Stimulated activated naive CD4-positive, alpha-beta T cell (primary cell): ENCODE data around the gene BCAS4.
"Not testable (repeated sequence)": the region's sequence is repeated elsewhere in the genome, so short reads cannot be mapped to it uniquely, and the experiment has no call there.

ENCODE experiments used
- DNase-seq, 6 experiments: peaks; one replicate each; lab custom pipeline; 2025; lab: John Stamatoyannopoulos, UW

BCAS4 gene

GRCh38 chr20:50876063-50876685, 81.3 kb downstream of the BCAS4 start:
- DNase-seq = no peak

GRCh38 chr20:50876816-50877215, 82.0 kb downstream of the BCAS4 start:
- no peak for DNase-seq

DNA sequence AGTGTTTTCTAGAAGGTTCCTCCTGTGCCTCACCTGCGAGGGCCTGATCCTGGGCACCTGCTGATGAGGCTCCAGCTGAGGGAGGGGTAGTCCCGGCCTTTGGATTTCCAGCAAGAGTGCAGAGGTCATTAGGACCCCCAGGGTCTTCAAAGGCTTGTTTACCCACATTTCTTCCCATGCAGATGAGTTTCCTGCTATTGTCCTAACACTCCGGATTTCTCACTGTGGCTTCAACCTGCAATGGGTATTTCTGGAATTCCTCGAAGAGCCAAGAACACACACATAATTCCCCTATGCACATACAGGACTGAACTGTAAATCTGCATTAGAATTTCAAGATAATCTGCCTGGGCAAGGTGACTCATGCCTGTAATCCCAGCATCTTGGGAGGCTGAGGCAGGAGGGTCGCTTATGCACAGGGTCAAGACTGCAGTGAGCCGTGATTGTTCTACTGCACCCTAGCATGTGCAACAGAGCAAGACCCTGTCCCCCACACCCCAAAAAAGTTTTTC, 82.4 kb downstream of the BCAS4 start:
- DNase-seq = no peak

DNA sequence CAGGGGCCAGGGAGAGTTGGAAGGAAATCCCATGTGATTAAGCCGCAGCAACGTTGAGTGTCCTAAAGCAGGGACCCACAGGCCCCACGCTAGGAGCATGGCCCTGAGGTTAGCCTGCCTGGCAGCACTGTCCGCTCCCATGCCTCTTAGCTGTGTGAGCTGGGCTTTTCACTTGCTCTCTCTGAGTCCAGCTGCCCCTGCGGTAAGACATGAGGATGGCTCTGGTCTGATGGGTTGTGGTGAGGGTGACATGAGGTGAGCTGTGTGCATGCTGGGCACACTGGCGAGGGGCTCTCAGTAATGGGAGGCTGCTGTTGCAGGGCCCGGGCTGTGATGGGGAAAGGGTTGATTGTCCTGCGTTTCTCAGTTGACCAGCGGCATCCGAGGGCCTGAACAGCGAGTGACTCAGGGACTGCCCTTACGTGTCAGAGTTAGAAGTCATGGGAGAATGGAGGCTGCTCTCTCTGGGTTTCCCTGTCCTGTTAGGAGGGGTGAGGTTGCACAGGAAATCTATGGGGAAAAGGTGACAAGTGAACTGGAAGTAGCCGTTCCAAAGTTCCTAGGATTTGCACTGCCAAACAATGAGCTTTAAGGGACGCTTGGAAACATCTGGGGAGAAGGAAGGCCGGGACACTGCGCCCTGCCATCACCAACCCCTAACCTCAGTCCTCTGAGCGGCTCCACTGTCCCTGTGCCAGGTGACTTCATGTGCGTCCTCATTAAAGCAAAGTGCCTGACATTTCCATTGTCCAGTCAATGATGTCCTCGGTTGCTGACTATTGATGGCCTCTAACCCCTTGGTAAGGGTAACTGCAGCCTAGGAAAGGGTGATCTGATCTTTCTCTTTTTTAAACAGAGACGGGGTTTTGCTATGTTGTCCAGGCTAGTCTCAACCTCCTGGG, 85.0 kb downstream of the BCAS4 start:
- DNase-seq = no peak

GRCh38 chr20:50881759-50882424, 87.0 kb downstream of the BCAS4 start:
- not testable (repeated sequence) for DNase-seq

DNA sequence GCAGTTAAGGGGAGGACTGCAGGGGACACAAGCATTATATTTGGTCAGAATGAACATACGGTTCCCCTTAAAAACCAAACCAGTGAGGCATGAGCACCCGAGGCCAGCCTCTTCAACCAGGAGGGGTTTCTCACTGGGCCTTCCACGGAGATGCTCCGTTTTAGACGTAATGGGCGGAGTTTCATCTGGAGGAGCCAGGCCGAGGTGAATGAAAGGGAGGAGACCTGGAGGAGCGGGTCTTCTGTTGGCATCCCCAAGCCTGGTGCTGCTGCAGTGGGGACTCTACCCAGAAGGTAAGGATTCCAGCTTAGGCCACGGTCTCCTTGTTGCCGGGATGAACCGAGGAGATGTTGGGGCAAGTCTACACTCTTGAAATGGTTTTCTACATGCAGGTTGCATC, 89.0 kb downstream of the BCAS4 start:
- no peak for DNase-seq

DNA sequence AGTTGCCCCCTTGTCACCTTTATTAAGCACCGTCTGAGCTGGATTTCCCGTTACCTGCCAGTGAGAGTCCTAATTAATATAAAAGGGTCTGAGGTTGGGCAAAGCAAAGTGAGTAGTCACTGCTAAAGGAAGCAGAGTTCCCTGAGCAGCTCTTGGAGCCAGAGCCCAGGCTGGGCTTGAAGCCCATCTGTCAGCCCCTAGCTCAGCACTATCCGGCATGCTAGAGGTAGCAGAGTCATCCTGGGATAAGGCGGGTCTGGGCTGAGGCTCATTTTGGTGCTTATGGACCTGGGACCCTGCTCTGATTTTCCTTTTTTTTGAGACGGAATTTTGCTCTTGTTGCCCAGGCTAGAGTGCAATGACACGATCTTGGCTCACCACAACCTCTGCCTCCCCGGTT, 90.2 kb downstream of the BCAS4 start:
- no peak for DNase-seq

- no peak for DNase-seq
Observed at GRCh38 chr20:50885781-50886180, 90.9 kb downstream of the BCAS4 start.

DNA sequence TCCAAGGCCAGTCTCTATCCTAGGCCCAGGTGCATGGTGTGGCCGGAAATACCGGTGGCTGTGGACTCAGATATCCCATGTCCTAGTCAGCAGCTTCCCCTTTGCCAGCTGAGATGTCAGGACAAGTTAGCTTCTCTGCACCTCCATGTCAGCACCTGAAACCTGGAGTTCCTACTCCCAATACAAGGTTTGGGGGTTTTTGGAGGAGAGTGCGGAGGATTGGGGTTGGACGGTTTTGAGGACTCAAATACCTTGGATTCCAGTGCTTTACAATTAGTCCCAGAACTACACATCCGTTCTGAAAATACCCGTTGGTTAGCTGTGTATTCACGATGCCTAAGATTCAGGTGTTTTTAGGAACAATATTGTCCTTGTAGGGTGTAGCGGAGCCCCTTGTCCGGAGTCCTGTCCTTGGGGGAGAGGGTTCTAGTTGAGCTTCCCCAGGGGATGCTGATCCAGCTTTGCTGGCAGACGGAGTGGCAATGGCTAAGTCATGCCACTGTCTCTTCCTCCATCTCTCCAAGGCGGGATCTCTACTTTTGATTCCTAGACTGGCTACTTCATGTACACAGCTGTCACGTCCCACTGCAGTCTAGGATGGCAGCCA, 91.4 kb downstream of the BCAS4 start:
- no peak for DNase-seq

DNA sequence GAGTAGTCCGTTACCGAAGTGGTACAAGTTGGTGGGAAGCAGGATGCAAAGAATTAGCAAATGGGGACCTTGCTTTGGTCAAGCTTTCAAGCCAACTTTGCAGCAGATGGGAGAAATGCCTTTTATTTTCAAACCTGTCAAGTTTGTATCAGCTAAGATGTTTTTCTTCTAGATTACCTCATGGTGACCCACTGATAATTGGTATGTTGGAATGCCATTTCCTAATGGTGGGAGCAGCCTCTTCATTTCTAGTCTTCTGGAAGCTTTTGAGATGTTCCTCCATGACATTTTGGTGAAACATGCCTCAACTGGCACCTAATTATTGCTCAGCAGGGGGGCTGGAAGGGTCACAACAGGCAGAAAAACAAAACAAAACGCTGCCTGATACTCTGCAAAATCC, 92.7 kb downstream of the BCAS4 start:
- DNase-seq = no peak

GRCh38 chr20:50891138-50891537, 96.3 kb downstream of the BCAS4 start:
- DNase-seq = no peak

GRCh38 chr20:50892394-50892793, 97.5 kb downstream of the BCAS4 start:
- DNase-seq = no peak

DNA sequence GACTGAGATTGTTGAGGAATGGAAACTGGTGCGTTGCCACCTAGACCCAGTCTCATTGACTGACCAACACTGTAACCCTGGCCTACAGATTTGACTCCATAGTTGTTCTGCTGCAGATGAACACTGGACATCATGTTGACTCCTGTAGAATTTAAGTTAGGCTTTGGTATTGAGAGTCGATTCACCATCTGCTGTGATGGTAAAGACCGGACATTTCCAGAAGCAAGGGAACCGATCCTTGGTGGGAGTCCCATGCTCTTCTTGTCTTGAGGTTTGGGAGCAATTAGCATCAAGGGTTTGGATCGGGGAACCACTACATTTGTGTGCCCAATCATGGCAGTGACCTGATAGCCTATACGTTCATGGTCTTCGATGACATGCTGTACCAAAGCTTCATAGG, 98.8 kb downstream of the BCAS4 start:
- no peak for DNase-seq

GRCh38 chr20:50895111-50895830, 100.4 kb downstream of the BCAS4 start:
- DNase-seq = no peak

- DNase-seq = no peak
Observed at GRCh38 chr20:50898475-50898874, 103.6 kb downstream of the BCAS4 start.

- no peak for DNase-seq
Observed at GRCh38 chr20:50900261-50900660, 105.4 kb downstream of the BCAS4 start.

DNA sequence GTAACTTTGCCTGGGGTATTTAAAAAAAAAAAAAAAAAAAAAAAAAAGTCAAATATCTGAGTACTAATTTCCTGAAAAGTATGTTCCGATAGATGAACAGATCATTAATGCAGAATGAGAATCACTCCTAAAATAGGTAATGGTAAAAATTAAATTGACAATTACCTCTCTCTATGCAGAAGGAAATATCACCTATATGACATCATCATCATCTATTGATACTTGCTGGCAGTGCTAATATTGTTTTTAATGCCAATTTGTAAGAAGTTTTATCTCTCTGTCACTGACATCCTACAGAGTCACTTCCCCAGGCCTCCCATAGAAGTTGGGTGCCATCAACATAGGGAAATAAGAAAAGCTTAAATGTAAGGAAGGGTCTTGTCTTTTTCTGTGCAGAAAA, 106.4 kb downstream of the BCAS4 start:
- no peak for DNase-seq

- no peak for DNase-seq
Observed at GRCh38 chr20:50903353-50904051, 108.6 kb downstream of the BCAS4 start.

GRCh38 chr20:50904067-50904570, 109.3 kb downstream of the BCAS4 start:
- DNase-seq = no peak

DNA sequence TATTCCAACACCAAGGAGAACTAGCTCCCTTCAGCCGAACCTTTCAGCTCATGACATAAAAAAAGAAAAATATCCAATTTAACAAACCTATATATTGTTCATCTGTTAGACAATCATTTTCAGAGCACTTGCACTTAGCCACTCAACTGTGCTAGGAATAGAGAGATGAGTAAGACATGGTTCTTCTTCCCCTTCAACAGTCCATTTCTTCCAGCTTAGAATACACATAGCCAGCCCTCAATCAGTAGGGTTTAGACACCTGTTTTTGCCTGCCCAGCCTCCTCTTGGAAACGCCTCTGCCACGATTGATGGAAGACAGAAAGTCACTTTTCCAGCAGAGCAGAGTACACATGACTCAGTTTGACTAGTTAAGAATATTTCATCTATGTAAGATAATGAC, 114.6 kb downstream of the BCAS4 start:
- DNase-seq = no peak

- DNase-seq = no peak
Observed at GRCh38 chr20:50911030-50911429, 116.2 kb downstream of the BCAS4 start.
